ENCODE data around the gene ENDOU. TPM values are rescaled to one million over a fixed set of nuclear protein-coding genes. Genes with fewer than 3 reads are reported as not detected.

ENDOU gene
- total RNA-seq, 6 experiments from 2014 or later, result 0.11 TPM; not detected in 5

GRCh38 chr12:47744778-47745436, 19.6 kb upstream of the ENDOU start:
- TF ChIP-seq CTCF (IDR thresholded peaks at IDR 0.05), result no peak
- Mint-ChIP-seq H3K27ac (no peak overlapping the region), H3K36me3 (ENCODE audit: low read depth) (no peaks in the 10 kb centered on the region), H3K4me1 (ENCODE audit: low read depth) (peaks cover 7% of the 10 kb centered on the region), H3K27me3 (ENCODE audit: insufficient read depth) (peaks cover 7% of the 10 kb centered on the region; the same call in 1 of the 2 replicates), H3K4me3 (no peak overlapping the region), H3K9me3 (no peaks in the 10 kb centered on the region)
- no peak for DNase-seq

DNA sequence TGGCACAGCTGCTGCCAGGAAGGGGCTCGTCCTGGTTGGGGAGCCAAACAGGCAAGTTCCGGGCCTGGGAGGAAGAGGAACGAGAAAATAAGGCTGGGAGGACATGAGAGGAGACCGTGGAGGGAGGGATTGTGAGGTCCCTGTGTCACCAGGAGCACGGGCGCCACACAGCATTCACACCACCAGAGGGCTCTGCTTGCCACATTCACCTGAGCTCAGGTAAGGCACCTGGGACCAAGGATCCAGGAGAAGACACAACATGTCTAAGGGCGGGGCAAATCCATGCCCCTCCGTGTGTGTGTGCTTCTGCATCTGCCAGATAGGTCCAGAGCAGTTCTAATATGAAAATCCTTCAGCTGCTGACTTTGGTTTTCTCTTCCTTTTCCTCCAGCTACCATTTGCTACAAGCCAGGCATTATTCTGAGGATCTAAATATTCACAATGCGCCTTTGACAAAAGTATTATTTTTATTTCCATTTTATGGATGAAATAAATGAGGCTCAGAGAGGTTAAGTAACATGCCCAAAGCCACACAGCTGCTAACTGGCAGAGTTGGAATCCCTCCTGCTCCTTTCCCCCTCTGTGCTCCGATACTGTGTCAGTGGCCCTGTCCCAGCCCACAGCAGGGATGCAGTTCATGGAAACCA, 18.8 kb upstream of the ENDOU start:
- Mint-ChIP-seq H3K27ac (no peak overlapping the region), H3K9me3 (no peaks in the 10 kb centered on the region), H3K27me3 (ENCODE audit: insufficient read depth) (peaks cover 8% of the 10 kb centered on the region; the same call in 1 of the 2 replicates), H3K4me3 (no peak overlapping the region), H3K36me3 (ENCODE audit: low read depth) (no peaks in the 10 kb centered on the region), H3K4me1 (ENCODE audit: low read depth) (peaks cover 7% of the 10 kb centered on the region)
- TF ChIP-seq CTCF (IDR thresholded peaks at IDR 0.05), result peak; percentile 68
- DNase-seq, result no peak

- no peak overlapping the region for H3K4me3 Mint-ChIP-seq
- H3K36me3 Mint-ChIP-seq (ENCODE audit: low read depth), result no peaks in the 10 kb centered on the region
- no peak for DNase-seq
- H3K4me1 Mint-ChIP-seq (ENCODE audit: low read depth), result peaks cover 7% of the 10 kb centered on the region
- peaks cover 6% of the 10 kb centered on the region; the same call in 1 of the 2 replicates for H3K27me3 Mint-ChIP-seq (ENCODE audit: insufficient read depth)
- no peaks in the 10 kb centered on the region for H3K9me3 Mint-ChIP-seq
- no peak overlapping the region for H3K27ac Mint-ChIP-seq
- no peak for TF ChIP-seq CTCF (IDR thresholded peaks at IDR 0.05)
Observed at GRCh38 chr12:47743311-47743860, 18.1 kb upstream of the ENDOU start.

GRCh38 chr12:47742253-47742825, 17.0 kb upstream of the ENDOU start:
- Mint-ChIP-seq H3K36me3 (ENCODE audit: low read depth) (no peaks in the 10 kb centered on the region), H3K27me3 (ENCODE audit: insufficient read depth) (peaks cover 6% of the 10 kb centered on the region; the same call in 1 of the 2 replicates), H3K9me3 (no peaks in the 10 kb centered on the region), H3K4me3 (no peak overlapping the region), H3K4me1 (ENCODE audit: low read depth) (peaks cover 11% of the 10 kb centered on the region), H3K27ac (no peak overlapping the region)
- peak; percentile 98 for TF ChIP-seq CTCF (IDR thresholded peaks at IDR 0.05)
- no peak for DNase-seq

DNA sequence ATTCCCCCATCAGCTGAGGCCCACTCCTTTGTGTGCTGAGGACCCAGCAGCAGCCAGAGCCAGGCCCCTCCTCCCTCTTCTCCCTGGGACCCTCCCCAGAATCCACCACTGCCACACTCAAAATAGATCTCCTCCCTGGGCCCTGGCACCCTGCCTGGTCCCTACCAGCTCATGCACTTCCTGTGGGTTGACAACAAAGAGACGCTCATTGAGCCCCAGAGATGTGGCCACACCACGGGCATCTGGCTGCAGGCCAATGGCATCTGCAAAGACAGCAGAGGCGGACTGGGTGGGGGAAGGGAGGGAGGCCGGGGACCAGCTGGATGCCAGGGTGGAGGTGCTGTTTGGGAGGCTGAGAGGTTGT, 16.0 kb upstream of the ENDOU start:
- TF ChIP-seq CTCF (IDR thresholded peaks at IDR 0.05), result no peak
- Mint-ChIP-seq H3K27me3 (ENCODE audit: insufficient read depth) (peaks cover 6% of the 10 kb centered on the region; the same call in 1 of the 2 replicates), H3K4me3 (no peak overlapping the region), H3K9me3 (no peaks in the 10 kb centered on the region), H3K4me1 (ENCODE audit: low read depth) (peaks cover 18% of the 10 kb centered on the region), H3K27ac (no peak overlapping the region), H3K36me3 (ENCODE audit: low read depth) (no peaks in the 10 kb centered on the region)
- no peak for DNase-seq

All from HFFc6 (cell line).